K562 (cell line): ENCODE data around the gene NCAM2. TPM values are rescaled to one million over a fixed set of nuclear protein-coding genes. Genes with fewer than 3 reads are reported as not detected.

ENCODE experiments used
- ARID3A ChIP-seq: IDR thresholded peaks from 2 replicates; pipeline ENCODE4 v1.6.1; 2012; ENCODE audit warnings: low read depth, low read length, improper control_type of control experiment, borderline replicate concordance
- DEAF1 ChIP-seq: fragments of 450-650 bp; formaldehyde crosslinking; IDR thresholded peaks from 2 replicates; pipeline ENCODE4 v1.4.0; 2020; ENCODE audit warnings: mild to moderate bottlenecking, moderate library complexity
- KAT2B ChIP-seq: IDR thresholded peaks from one replicate; pipeline ENCODE4 v1.6.1; 2012; ENCODE audit warnings: low read depth, mild to moderate bottlenecking, control low read depth, inconsistent platforms, low read length, moderate library complexity
- MTA3 ChIP-seq: fragments of 450-650 bp; formaldehyde crosslinking; IDR thresholded peaks from 2 replicates; pipeline ENCODE4 v1.6.1; 2017; ENCODE audit warnings: mild to moderate bottlenecking, borderline replicate concordance
- REST ChIP-seq, 2 experiments: fragments of 450-650 bp; formaldehyde crosslinking in 1 of 2; IDR thresholded peaks; 2 replicates each; pipeline versions ENCODE4 v1.4.0 to v1.6.1; 2014 to 2020; ENCODE audit warnings: mild to moderate bottlenecking in 2 of 2, borderline replicate concordance in 1 of 2, low read depth in 1 of 2
- SMARCC2 ChIP-seq: fragments of 450-650 bp; IDR thresholded peaks from 2 replicates; pipeline ENCODE4 v1.6.1; 2017; ENCODE audit warnings: antibody characterized with exemption, moderate library complexity, mild to moderate bottlenecking, low read depth
- SMC3 ChIP-seq: conservative IDR thresholded peaks from 2 replicates; pipeline ENCODE4 v1.6.1; 2011; ENCODE audit warnings: low read depth, low read length, improper control_type of control experiment; ENCODE audit not compliant: insufficient read depth
- ZNF12 ChIP-seq: sonication (generic); formaldehyde crosslinking; IDR thresholded peaks from 2 replicates; pipeline ENCODE4 v1.4.0; 2020; ENCODE audit warnings: mild to moderate bottlenecking, missing genetic modification reagents
- polyA plus RNA-seq, 8 experiments: library from polyadenylated mRNA; depleted of rRNA in 4 of 8; stranded (reverse) in 5 of 8; unstranded in 3 of 8; fragments of >200 nt; fragmentation: Nextera tagmentation in 2 of 8; fragmentation: Illumina TruSeq in 1 of 8; extraction: Ambion mirVana in 2 of 8; extraction: Trizol in 1 of 8; gene quantifications; 2 replicates each; pipeline versions ENCODE4 v1.2.1 to v1.2.3, GENCODE V29; 2011 to 2014; ENCODE audit warnings: inconsistent platforms in 1 of 8, missing spikeins in 1 of 8
- total RNA-seq, 7 experiments: library from RNA; depleted of rRNA in 6 of 7; stranded (reverse); fragments of >200 nt in 6 of 7; fragmentation: Illumina TruSeq in 2 of 7; extraction: Trizol in 2 of 7; gene quantifications; 2 replicates each; pipeline versions ENCODE4 v1.2.1 to v1.2.3, GENCODE V29; 2011 to 2021; ENCODE audit warnings: low replicate concordance in 1 of 7
- TF ChIP-seq, protein P1 (sequence below), 3 experiments: IDR thresholded peaks in 2 of 3; conservative IDR thresholded peaks in 1 of 3; 2 replicates each; pipeline ENCODE4 v1.5.1; 2011 to 2012; ENCODE audit warnings: low read length in 3 of 3, mild to moderate bottlenecking in 3 of 3, control low read depth in 2 of 3, improper control_type of control experiment in 1 of 3, inconsistent platforms in 1 of 3, low read depth in 1 of 3, mixed read lengths in 1 of 3, moderate library complexity in 1 of 3; ENCODE audit not compliant: insufficient read depth in 2 of 3

The NCAM2 gene
- total and polyA plus RNA-seq, 9 of the 15 experiments (the other 6 are each of a cell fraction or from before 2014, with no cell fraction given) = 14.0 to 58.2 (median 27.8) TPM

DNA sequence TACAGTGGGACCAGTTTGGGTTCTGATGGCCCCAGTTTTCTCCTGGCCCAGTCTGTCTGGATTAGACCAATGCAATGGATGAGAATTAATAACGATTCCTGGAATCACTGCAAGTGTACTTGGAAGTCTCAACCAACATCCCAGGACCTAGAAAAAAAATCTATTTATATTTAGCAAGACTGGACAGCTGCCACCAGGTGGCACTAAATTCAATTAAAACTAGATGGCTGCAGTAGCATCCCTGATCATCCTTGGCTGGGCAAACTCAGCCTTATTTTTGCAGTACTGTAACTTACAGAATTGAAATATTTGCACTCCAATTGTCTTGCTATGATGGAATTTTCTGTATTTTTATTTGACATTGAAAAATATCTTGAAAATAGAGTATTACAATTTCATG, 165.7 kb downstream of the NCAM2 start (continued):
- TF ChIP-seq REST (IDR thresholded peaks at IDR 0.05; ENCODE audit: borderline replicate concordance) = peak; percentile 67; the same call in 1 of the 2 replicates
- no peak for TF ChIP-seq REST (CRISPR knock-in tag; IDR thresholded peaks at IDR 0.05; ENCODE audit: low read depth)
- peak; percentile 36; the same call in 1 of the 2 replicates for TF ChIP-seq SMC3
- peak; percentile 51; the same call in 1 of the 2 replicates for TF ChIP-seq DEAF1 (CRISPR knock-in tag)
- no peak for TF ChIP-seq ZNF12 (CRISPR knock-in tag)
- TF ChIP-seq KAT2B = no peak
- TF ChIP-seq, protein P1, sequence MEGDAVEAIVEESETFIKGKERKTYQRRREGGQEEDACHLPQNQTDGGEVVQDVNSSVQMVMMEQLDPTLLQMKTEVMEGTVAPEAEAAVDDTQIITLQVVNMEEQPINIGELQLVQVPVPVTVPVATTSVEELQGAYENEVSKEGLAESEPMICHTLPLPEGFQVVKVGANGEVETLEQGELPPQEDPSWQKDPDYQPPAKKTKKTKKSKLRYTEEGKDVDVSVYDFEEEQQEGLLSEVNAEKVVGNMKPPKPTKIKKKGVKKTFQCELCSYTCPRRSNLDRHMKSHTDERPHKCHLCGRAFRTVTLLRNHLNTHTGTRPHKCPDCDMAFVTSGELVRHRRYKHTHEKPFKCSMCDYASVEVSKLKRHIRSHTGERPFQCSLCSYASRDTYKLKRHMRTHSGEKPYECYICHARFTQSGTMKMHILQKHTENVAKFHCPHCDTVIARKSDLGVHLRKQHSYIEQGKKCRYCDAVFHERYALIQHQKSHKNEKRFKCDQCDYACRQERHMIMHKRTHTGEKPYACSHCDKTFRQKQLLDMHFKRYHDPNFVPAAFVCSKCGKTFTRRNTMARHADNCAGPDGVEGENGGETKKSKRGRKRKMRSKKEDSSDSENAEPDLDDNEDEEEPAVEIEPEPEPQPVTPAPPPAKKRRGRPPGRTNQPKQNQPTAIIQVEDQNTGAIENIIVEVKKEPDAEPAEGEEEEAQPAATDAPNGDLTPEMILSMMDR (IDR thresholded peaks at IDR 0.05 in 2 of 3, conservative IDR thresholded peaks at IDR 0.05 in 1 of 3; ENCODE audit: insufficient read depth in 2 of 3, low read depth in 1 of 3, low read length in 3 of 3) = peak; percentile 58 to 75 (median 72)
- peak; percentile 86 for TF ChIP-seq ARID3A
- TF ChIP-seq MTA3 = no peak
- no peak for TF ChIP-seq SMARCC2
